Subcutaneous adipose tissue (tissue), 4 donors: Measurements from ENCODE around the gene ASPRV1. TPM values are rescaled to one million over a fixed set of nuclear protein-coding genes. Genes with fewer than 3 reads are reported as not detected.

Experiments
- total RNA-seq, 4 donors: library from RNA; depleted of rRNA; stranded (reverse); fragments of >200 nt; gene quantifications; one replicate each; pipeline ENCODE4 v1.1.0, GENCODE V29; 2016
- TF ChIP-seq, protein P1 (sequence below): fragments of 450-650 bp; IDR thresholded peaks from one replicate; pipeline ENCODE4 v1.5.1; 2016; ENCODE audit warnings: low read depth, mild to moderate bottlenecking, control low read depth, antibody characterized with exemption, moderate library complexity

ASPRV1 gene
- total RNA-seq, 4 donors from 2014 or later: 0.98 to 3.5 (median 2.1) TPM

DNA sequence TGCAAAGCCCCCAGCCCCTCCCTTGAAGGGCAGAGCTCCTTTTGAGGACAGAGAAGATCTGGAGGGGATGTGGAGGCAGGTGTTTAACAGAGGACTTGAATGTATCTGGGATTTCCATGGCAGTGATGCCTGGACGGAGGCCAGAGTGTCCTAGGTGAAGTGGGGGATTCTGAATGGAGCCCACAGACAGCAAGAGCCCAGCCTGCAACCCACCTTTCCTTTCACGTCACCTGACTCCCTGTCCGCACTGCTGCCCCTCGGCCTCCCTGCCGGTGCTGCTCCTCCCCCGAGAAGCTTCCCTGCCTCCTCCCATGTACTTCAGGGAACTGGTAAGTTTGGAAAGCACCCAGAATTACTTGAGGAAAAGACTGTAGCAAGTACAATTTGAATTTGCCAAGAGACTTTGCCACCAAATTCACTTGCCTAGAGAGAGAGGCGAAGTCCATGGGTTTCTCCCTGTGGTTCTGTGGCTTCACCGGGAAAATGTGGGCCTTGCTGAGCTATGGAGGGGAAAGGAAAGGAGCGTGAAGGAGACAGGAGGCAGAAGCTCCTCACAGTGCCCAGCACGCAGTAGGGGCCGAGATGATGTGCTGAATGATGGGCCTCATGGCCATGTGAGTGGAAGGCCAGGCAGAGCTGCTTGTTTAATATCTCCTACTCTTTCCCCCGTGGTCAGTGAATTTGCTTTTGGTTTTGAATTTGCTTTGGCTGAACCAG, 13.9 kb upstream of the ASPRV1 start:
- TF ChIP-seq, protein P1, sequence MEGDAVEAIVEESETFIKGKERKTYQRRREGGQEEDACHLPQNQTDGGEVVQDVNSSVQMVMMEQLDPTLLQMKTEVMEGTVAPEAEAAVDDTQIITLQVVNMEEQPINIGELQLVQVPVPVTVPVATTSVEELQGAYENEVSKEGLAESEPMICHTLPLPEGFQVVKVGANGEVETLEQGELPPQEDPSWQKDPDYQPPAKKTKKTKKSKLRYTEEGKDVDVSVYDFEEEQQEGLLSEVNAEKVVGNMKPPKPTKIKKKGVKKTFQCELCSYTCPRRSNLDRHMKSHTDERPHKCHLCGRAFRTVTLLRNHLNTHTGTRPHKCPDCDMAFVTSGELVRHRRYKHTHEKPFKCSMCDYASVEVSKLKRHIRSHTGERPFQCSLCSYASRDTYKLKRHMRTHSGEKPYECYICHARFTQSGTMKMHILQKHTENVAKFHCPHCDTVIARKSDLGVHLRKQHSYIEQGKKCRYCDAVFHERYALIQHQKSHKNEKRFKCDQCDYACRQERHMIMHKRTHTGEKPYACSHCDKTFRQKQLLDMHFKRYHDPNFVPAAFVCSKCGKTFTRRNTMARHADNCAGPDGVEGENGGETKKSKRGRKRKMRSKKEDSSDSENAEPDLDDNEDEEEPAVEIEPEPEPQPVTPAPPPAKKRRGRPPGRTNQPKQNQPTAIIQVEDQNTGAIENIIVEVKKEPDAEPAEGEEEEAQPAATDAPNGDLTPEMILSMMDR: no peak

DNA sequence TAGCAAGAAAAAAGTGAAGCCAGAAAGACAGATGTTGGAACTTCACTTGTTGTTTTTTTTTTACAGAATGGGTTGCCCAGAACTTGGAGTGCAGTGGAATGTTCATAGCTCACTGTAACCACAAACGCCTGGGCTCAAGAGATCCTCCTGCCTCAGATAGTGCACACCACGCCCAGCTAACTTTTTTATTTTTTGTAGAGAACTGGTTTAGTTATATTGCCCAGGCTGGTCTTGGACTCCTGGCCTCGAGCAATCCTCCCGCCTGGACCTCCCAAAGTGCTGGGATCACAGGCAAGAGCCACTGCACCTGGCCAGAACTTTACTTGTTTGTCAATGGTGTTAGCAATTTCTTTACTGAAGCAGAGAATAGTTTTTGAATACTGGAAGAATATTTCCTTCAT, 11.9 kb upstream of the ASPRV1 start:
- TF ChIP-seq, protein P1: no peak

DNA sequence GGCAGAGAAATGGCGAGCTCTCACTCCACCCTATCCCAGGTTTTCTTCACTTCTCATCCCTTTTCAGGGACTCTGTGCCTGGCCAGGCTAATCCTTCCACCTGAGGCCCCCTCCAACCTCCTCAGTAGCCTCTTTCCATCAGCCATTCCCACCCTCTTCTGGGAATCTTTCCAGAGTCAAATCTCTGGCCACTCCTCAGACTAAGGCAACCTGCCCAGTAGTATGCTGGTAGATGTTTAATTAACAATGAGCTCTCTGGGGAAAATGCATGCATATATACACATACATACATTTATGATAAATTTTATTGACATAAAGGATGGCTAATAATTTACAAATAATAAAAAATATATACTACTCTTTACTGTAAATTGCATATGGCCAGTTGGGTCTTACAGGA, 11.4 kb upstream of the ASPRV1 start:
- TF ChIP-seq, protein P1: no peak

DNA sequence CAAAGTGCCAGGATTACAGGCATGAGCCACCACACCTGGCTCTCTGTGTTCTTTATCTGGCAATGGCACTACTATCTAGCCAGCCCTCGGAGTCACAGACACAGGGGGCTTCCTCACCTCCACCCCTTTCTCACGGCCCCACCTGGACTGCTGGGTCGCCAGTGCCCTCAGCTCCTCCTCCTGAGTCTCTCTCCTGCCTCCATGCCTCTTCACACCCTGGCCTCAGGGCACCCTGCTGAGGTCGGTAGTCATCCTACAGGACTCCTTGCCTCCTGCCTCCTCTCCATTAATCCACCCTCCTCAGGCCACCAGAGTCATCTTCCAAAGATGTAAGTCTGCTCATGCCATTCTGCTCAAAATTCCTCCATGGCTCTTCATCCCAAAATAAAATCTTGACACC, 8.6 kb upstream of the ASPRV1 start:
- TF ChIP-seq, protein P1: no peak

DNA sequence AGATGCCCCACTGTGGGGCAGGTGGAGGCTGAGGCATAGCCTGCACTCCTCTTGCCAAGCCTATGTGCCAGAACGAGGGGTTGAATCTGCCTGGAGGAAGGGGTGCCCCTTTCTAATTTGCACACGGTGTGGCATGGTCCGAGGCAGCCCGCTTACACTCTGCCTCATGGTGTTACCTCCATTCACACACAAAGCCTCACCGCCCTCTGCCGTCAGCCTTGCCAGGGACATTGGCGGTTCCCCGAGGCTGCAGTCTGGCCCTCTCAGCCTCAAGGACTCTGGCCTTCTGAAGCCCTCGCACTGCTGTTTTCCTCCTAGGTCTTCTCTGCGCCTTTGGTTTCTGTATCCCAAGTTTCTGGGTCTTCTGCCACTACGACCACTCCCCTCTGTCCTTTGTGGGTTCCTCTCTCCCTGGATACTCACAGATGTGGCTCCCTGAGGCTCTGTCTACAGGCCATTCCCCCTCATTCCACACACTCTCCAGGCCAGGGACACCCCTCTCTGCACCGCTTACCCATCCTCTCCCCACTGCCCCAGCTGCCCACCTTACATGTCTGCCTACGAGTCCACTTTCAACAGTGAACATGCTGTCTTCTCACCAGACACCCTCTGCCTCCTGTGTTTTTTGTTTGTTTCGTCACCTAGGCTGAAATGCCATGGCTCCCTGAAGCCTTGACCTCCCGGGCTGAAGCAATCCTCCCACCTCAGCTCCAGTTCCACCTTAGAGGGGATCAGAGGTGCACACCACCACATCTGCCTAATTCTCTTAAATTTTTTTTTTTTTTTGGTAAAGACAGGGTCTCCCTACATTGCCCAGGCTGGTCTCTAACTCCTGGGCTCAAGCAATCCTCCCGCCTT, 7.9 kb upstream of the ASPRV1 start:
- TF ChIP-seq, protein P1: no peak

DNA sequence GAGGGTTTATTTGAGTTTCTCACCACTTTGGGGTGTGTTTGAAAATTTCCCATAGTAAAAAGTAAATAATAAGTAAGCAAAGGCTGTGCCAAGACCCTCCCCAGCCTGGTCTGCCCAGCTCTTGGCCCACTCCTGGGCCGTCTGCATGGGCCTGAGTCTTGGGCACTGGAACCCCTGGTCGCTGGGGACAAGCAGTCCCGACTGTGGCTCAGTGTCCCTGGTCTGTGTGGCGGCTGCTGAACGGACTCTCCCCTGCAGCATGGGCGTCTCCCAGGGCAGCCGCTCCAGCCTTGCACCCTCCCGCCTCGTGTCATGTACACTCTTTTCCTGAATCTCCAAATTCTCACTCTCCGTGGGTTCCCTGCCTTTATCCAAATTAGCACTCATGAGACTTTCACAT, 7.2 kb upstream of the ASPRV1 start:
- TF ChIP-seq, protein P1: no peak

DNA sequence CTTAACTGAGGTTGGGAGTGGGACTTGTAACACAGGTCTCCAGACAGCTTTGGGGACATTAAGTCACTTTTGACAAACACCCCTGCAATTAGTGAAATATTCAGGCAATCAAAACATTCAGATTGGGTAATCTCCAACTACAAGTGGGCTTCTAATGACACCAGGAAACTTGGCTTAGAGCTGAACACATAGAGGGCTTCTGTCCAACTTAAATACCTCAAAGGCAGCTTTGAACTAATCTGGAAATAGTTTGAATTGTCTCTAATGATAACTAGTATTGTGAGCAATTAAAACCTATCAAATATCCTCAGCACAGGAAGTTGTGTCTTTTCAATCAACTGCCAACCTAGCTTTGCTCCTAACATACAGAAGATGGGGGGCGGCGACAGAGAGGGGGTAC, 5.1 kb upstream of the ASPRV1 start:
- TF ChIP-seq, protein P1: no peak
